WI38 (cell line): ENCODE results near the gene MUC5B.

Experiments used
- H3K4me3 ChIP-seq: 2 replicates; pipeline ENCODE4 v1.5.1; 2011; ENCODE audit warnings: low read depth, mild to moderate bottlenecking, control low read depth, low read length
- TF ChIP-seq, protein P1 (sequence below): IDR thresholded peaks from 2 replicates; pipeline ENCODE4 v1.5.1; 2012; ENCODE audit warnings: low read depth, mild to moderate bottlenecking, control low read depth, low read length

Gene MUC5B

DNA sequence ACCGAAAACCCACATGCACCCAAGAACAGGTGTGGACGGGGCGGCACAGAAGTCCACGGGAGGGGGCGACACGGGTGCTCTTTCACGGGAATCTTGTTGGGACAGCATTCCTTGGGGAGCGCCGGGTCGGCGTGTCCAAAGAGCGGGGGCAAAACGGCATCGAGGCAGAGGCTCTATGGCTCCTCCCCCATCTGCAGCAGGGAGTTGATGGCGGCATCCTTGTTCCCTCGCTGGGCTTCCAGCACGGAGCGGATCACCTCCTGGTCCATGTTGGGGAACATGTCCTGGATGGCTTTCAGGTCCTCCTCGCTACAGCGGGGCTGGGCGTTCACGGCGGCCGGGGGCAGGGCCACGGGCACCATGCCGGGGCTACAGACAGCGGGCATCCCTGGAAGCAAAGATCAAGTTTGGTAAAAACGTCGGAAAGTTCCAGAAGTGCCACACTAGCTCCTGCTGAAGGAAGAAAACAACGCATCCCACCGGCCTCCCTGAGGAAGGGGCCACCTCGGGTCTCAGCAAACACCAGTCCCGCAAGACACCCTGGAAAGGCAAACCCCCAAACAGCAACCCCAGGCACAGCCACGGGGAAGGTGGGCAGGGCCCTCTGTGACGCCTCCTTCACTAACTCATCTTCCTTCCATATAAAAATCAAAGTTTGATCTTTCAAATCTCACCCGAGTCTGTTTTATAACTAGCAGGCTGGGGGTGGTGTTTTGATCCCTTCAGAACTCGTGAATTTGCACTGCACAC, 54.2 kb downstream of the MUC5B start:
- TF ChIP-seq, protein P1, sequence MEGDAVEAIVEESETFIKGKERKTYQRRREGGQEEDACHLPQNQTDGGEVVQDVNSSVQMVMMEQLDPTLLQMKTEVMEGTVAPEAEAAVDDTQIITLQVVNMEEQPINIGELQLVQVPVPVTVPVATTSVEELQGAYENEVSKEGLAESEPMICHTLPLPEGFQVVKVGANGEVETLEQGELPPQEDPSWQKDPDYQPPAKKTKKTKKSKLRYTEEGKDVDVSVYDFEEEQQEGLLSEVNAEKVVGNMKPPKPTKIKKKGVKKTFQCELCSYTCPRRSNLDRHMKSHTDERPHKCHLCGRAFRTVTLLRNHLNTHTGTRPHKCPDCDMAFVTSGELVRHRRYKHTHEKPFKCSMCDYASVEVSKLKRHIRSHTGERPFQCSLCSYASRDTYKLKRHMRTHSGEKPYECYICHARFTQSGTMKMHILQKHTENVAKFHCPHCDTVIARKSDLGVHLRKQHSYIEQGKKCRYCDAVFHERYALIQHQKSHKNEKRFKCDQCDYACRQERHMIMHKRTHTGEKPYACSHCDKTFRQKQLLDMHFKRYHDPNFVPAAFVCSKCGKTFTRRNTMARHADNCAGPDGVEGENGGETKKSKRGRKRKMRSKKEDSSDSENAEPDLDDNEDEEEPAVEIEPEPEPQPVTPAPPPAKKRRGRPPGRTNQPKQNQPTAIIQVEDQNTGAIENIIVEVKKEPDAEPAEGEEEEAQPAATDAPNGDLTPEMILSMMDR, result no peak
- H3K4me3 ChIP-seq, result no peak overlapping the region

DNA sequence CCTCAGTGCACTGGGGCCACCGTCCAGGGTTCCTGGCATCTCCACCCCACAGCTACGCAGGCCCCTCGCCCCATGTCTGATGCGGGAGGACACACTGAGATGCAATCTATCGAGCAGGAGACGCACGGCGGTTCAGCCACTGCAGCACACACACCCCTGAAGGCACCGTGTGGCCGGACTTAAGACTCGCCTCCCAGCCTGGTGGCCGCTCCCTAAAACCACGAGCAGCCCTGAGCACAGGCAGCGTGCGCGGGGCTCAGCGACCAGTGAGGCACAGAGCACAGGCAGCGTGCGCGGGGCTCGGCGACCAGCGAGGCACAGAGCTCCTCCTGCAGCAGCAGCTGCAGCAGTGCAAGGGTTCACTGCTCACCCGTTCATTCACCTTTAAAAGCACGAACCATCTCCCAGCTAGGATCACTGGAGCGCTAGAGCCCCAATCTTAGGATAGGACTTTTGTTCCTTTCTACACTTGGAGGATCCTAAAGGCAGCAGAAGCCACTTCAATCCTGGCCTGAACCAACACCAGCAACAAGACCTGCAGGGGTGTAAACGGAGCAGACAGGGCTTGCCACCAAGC, 55.2 kb downstream of the MUC5B start:
- TF ChIP-seq, protein P1, result no peak
- H3K4me3 ChIP-seq, result no peak overlapping the region

DNA sequence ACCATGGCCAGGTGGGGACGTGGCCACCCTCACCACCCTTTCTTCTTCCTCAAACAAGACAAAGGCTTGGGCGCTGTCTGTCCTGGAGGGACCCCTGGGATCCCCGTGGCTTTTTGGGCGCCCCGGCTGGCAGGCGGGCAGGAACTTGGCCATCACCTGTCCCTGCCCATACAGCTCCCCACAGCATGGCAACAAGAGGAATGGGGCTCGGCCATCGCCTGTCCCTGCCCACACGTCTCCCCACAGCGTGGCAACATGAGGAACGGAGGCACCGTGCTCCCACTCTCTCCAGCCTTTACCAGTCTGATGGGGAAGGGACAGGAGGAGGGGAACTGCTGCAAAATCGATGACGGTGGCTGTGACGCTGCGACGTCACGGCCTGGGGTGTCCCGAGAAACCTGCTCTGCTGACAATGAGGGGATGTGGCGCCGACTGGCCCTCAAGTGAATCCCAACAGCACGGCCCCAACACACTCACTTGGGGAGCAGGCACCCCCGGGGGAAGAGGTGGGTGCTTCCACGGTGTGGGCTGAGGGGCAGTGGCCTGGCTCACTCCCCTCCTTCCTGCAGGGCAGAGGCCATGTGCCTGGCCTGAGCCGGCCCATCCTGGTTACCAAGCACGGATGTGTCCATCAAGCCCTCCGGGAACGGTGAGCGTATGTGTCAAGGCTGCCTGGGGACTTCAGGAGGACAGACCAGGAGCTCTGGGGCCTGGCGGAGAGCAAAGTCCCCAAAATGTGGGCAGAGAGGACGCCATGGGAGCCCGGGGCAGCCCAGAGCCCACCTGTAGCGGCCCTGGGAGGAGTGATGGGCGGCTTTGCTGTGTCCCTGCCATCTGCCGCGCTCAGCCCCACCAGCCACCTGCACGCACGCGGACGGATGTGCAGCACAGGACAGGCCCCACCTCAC, 56.2 kb downstream of the MUC5B start:
- TF ChIP-seq, protein P1, result no peak

GRCh38 chr11:1279674-1280055, 56.8 kb downstream of the MUC5B start:
- TF ChIP-seq, protein P1, result no peak
- no peak overlapping the region for H3K4me3 ChIP-seq

More for the DNA sequence above, 56.2 kb downstream of the MUC5B start:
- H3K4me3 ChIP-seq, result no peak overlapping the region

DNA sequence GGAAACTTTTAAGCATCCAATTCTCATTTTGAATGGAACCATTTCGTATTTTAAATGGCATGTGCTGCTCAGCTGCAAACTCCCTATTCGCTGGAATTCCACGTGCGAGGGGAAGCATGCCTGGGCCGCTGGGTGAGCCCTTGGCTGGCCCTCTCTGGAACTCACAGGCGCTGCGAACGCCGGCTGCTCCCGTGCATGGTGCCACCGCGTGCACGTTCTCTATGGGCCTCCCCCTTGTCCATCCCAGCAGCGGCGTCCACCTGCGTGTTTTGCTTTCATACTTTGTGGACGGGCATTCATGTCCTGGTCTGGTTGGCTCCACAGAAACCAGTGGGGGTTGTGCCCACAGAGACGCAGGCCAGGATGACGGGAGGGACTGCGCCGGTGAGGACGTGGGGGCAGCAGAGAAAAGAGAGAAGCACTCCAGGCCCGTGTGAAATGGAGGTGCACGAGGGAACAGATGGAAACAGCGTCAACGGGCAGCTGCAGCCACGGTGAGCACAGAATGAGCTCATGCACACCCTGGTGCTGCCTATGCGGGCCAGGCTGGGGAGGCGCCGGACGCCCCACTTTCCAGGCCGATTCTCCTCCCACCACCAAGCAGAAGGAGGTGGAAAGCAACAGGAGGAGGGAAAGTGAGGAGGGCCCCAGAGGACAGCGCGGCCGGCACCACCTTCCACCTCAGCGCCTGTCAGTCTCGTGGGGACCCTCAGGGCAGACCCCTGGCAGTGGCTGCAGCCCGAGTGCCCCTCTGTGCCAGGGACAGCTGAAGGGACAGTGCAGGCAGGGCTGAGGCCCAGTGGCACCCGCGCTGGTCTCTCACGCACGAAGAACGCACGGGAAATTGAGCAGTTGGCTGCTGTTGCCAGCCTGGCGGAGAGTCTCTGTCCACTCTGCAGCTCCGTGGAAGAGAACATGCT, 57.5 kb downstream of the MUC5B start:
- no peak overlapping the region for H3K4me3 ChIP-seq
- TF ChIP-seq, protein P1, result no peak

- TF ChIP-seq, protein P1, result no peak
- H3K4me3 ChIP-seq, result no peak overlapping the region
Observed at GRCh38 chr11:1281326-1281973, 58.6 kb downstream of the MUC5B start.
